Cardiac muscle cell (in vitro differentiated cells and primary cell): ENCODE data around the gene EIF3L. TPM values are rescaled to one million over a fixed set of nuclear protein-coding genes. Genes with fewer than 3 reads are reported as not detected.
"Not testable (repeated sequence)": the region's sequence is repeated elsewhere in the genome, so short reads cannot be mapped to it uniquely, and the experiment has no call there.

Experiments
- DNase-seq, 2 donors: peaks; one replicate each; pipeline versions ENCODE4 v3.0.0 to v3.0.0-alpha.2; 2010 to 2017; ENCODE audit warnings: low read depth in 1 of 2, low spot score in 1 of 2
- H3K27ac ChIP-seq: fragments of 200-600 bp; sonication (generic); 2 replicates; pipeline ENCODE4 v1.5.1; 2016
- H3K27me3 ChIP-seq: fragments of 200-600 bp; sonication (generic); 2 replicates; pipeline ENCODE4 v1.6.0; 2016; ENCODE audit warnings: control low read depth
- H3K36me3 ChIP-seq: fragments of 200-600 bp; sonication (generic); 2 replicates; pipeline ENCODE4 v1.5.1; 2016; ENCODE audit warnings: control low read depth
- H3K4me1 ChIP-seq: fragments of 200-600 bp; sonication (generic); 2 replicates; pipeline ENCODE4 v1.8.1; 2017; ENCODE audit warnings: low read depth, mild to moderate bottlenecking, mixed run types
- H3K4me3 ChIP-seq: fragments of 200-600 bp; sonication (generic); 2 replicates; pipeline ENCODE4 v1.5.1; 2016; ENCODE audit warnings: mild to moderate bottlenecking
- H3K9me3 ChIP-seq: fragments of 200-600 bp; sonication (generic); 2 replicates; pipeline ENCODE4 v1.5.1; 2017; ENCODE audit warnings: low read depth, mild to moderate bottlenecking, control low read depth
- CTCF ChIP-seq: IDR thresholded peaks from 2 replicates; pipeline ENCODE4 v1.5.1; 2012; ENCODE audit warnings: low read depth, mild to moderate bottlenecking, low read length
- polyA plus RNA-seq: library from polyadenylated mRNA; unstranded; fragments of >200 nt; fragmentation: Nextera tagmentation; extraction: Ambion mirVana; gene quantifications from 2 replicates; pipeline ENCODE4 v1.2.1, GENCODE V29; 2016
- total RNA-seq: library from RNA; depleted of rRNA; stranded (reverse); fragments of >200 nt; gene quantifications from 2 replicates; pipeline ENCODE4 v1.2.3, GENCODE V29; 2016

EIF3L gene
- total RNA-seq (407 and 422 TPM in 2 replicates), polyA plus RNA-seq (213 and 387 TPM in 2 replicates)

- Histone ChIP-seq H3K4me3 (peak within 1 kb of the TSS; percentile 70), H3K27me3 (no peaks in the 10 kb centered on the region), H3K36me3 (peaks cover 35% of the 10 kb centered on the region), H3K4me1 (peaks cover 6% of the 10 kb centered on the region), H3K9me3 (no peaks in the 10 kb centered on the region), H3K27ac (peak within 1 kb of the TSS; percentile 88)
- TF ChIP-seq CTCF = no peak
- DNase-seq = peak; percentile 89 to 93
Observed at GRCh38 chr22:37849089-37849751, at the start of gene EIF3L. EIF3L (plus strand) TSS chr22:37849419; CDS start chr22:37849450, 31 bp downstream.

DNA sequence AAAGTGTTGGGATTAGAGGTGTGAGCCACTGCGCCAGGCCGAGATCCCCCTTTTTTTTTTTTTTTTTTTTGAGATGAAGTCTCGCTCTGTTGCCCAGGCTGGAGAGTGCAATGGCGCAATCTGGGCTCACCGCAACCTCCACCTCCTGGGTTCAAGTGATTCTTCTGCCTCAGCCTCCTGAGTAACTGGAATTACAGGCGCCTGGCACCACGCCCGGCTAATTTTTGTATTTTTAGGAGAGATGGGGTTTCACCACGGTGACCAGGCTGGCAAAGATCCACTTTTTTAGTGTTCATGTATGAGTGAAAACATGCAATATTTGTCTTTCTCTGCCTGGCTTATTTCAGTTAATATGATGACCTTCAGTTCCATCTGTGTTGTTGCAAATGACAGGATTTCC is 49.2 kb upstream of the EIF3L start:
- not testable (repeated sequence) for DNase-seq, H3K4me1 ChIP-seq, H3K9me3 ChIP-seq, H3K27ac ChIP-seq, H3K27me3 ChIP-seq, H3K36me3 ChIP-seq, H3K4me3 ChIP-seq

DNA sequence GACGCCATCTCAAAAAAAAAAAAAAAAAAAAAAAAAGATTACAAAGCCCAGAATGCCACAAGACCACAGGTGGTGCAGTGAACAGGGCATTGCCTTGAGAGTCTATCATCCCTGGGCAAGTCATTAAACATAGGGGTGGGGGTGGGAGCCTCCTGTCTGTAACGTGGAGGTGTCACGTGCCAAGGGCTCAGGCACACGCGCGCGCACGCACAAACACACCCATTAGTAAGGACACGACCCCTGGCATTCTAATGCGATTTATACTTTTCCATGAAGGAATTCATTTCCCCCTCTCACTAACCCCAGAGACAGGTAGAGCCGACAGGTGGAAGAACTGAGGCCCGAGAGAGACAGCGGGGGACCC is 47.3 kb upstream of the EIF3L start:
- no peak for DNase-seq
- Histone ChIP-seq H3K36me3 (no peaks in the 10 kb centered on the region), H3K9me3 (no peaks in the 10 kb centered on the region), H3K27me3 (no peaks in the 10 kb centered on the region), H3K4me1 (peaks cover 11% of the 10 kb centered on the region), H3K27ac (no peak overlapping the region), H3K4me3 (peak overlapping the region; percentile 63)
- no peak for TF ChIP-seq CTCF

GRCh38 chr22:37802310-37803194 is 46.7 kb upstream of the EIF3L start:
- Histone ChIP-seq H3K4me3 (peak overlapping the region; percentile 63), H3K27me3 (no peaks in the 10 kb centered on the region), H3K27ac (no peak overlapping the region), H3K9me3 (no peaks in the 10 kb centered on the region), H3K36me3 (no peaks in the 10 kb centered on the region), H3K4me1 (peaks cover 11% of the 10 kb centered on the region)
- TF ChIP-seq CTCF = no peak
- peak; percentile 61 to 83 for DNase-seq

GRCh38 chr22:37803195-37803638 is 46.0 kb upstream of the EIF3L start:
- Histone ChIP-seq H3K27ac (no peak overlapping the region), H3K36me3 (no peaks in the 10 kb centered on the region), H3K27me3 (no peaks in the 10 kb centered on the region), H3K4me3 (peak overlapping the region; percentile 63), H3K9me3 (no peaks in the 10 kb centered on the region), H3K4me1 (peaks cover 12% of the 10 kb centered on the region)
- no peak for TF ChIP-seq CTCF
- no peak for DNase-seq
